Effector memory CD4-positive, alpha-beta T cell (primary cell): ENCODE measurements around the gene ADARB2.

Experiments
- DNase-seq, 3 donors: peaks; one replicate each; pipeline ENCODE4 v3.0.0-alpha.2; 2020
- H3K27ac ChIP-seq: 2 replicates; pipeline ENCODE4 v1.7.0; 2013; ENCODE audit warnings: mild to moderate bottlenecking, low read length, moderate library complexity; ENCODE audit not compliant: insufficient read depth, poor library complexity, severe bottlenecking
- H3K27me3 ChIP-seq: replicated peaks from 2 replicates; pipeline ENCODE4 v1.7.0; 2013; ENCODE audit warnings: mild to moderate bottlenecking, low read length; ENCODE audit not compliant: insufficient read depth, control insufficient read depth, poor library complexity, severe bottlenecking
- H3K36me3 ChIP-seq: 2 replicates; pipeline ENCODE4 v1.7.0; 2013; ENCODE audit warnings: mild to moderate bottlenecking, low read length, moderate library complexity; ENCODE audit not compliant: control insufficient read depth, insufficient read depth
- H3K4me1 ChIP-seq: 2 replicates; pipeline ENCODE4 v1.7.0; 2013; ENCODE audit warnings: low read length, mild to moderate bottlenecking; ENCODE audit not compliant: control insufficient read depth, insufficient read depth, poor library complexity, severe bottlenecking
- H3K4me3 ChIP-seq: 2 replicates; pipeline ENCODE4 v1.7.0; 2013; ENCODE audit warnings: low read length, low read depth, mild to moderate bottlenecking; ENCODE audit not compliant: insufficient read depth, poor library complexity, severe bottlenecking
- H3K9me3 ChIP-seq: 2 replicates; pipeline ENCODE4 v1.7.0; 2013; ENCODE audit warnings: mild to moderate bottlenecking, low read length, moderate library complexity; ENCODE audit not compliant: control insufficient read depth

ADARB2 gene

GRCh38 chr10:1281405-1281782 lies 455.9 kb downstream of the ADARB2 start:
- H3K27me3 ChIP-seq: no peaks in the 10 kb centered on the region
- no peak overlapping the region for H3K27ac ChIP-seq
- no peak overlapping the region for H3K4me3 ChIP-seq
- no peaks in the 10 kb centered on the region for H3K4me1 ChIP-seq
- DNase-seq: no peak
- no peaks in the 10 kb centered on the region for H3K36me3 ChIP-seq
- no peaks in the 10 kb centered on the region for H3K9me3 ChIP-seq

DNA sequence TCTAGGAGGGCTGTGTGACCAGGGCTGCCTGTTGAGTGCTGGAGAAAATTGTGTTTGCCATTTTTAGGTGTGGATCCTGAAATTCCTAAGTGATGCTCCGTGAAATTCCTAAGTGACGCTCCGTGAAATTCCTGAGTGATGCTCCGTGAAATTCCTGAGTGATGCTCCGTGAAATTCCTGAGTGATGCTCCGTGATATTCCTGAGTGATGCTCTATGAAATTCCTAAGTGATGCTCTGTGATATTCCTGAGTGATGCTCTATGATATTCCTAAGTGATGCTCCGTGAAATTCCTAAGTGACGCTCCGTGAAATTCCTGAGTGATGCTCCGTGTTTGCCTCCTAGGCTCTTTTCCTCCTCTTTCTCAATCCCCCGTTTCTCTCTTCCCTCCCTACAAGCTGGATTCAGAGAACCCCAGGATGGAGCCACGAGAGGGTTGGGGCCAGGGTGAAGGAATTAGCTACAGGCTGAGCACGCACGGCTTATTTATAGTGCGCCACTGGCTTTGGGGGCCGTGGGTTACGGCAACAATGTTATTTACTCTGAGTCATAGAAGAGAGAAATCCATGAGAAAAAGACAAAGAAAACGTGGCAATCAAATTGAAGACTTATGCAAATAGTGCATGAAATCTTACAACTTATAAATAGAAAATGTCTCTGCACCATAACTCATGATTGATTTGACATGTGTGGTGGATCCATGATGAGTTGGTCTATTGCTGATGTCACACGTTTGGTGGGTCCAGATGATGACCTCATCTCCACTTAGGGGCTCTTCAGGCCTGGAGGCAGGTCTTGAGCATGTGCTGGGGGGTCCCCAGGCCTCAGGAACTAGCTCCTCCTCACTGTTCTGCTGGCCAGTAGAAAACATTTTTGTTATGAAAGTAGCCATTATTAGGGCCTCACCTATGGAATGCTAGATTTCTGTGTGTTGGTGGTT lies 456.6 kb downstream of the ADARB2 start:
- Histone ChIP-seq H3K4me3 (no peak overlapping the region), H3K27me3 (no peaks in the 10 kb centered on the region), H3K4me1 (no peaks in the 10 kb centered on the region), H3K36me3 (no peaks in the 10 kb centered on the region), H3K27ac (no peak overlapping the region), H3K9me3 (no peaks in the 10 kb centered on the region)
- DNase-seq: no peak

DNA sequence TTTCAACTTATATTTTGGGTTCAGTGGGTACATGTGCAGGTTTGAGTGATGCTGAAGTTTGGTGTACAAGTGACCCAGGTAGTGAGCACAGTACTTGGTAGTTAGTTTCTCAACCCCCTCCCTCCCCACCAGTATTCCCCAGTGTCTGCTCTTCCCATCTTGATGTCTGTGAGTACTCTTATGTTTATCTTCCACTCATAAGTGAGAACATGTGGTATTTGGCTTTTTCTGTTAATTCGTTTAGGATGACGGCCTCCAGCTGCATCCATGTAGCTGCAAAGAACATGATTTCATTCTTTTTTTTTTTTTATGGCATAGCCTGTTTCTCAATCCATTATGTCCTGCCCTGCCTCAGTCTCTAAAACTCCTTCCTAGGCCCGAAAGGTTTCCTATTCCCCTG lies 459.0 kb downstream of the ADARB2 start:
- H3K4me1 ChIP-seq: no peaks in the 10 kb centered on the region
- H3K36me3 ChIP-seq: no peaks in the 10 kb centered on the region
- no peak overlapping the region for H3K4me3 ChIP-seq
- H3K27me3 ChIP-seq: no peaks in the 10 kb centered on the region
- H3K9me3 ChIP-seq: no peaks in the 10 kb centered on the region
- no peak overlapping the region for H3K27ac ChIP-seq
- DNase-seq: no peak

DNA sequence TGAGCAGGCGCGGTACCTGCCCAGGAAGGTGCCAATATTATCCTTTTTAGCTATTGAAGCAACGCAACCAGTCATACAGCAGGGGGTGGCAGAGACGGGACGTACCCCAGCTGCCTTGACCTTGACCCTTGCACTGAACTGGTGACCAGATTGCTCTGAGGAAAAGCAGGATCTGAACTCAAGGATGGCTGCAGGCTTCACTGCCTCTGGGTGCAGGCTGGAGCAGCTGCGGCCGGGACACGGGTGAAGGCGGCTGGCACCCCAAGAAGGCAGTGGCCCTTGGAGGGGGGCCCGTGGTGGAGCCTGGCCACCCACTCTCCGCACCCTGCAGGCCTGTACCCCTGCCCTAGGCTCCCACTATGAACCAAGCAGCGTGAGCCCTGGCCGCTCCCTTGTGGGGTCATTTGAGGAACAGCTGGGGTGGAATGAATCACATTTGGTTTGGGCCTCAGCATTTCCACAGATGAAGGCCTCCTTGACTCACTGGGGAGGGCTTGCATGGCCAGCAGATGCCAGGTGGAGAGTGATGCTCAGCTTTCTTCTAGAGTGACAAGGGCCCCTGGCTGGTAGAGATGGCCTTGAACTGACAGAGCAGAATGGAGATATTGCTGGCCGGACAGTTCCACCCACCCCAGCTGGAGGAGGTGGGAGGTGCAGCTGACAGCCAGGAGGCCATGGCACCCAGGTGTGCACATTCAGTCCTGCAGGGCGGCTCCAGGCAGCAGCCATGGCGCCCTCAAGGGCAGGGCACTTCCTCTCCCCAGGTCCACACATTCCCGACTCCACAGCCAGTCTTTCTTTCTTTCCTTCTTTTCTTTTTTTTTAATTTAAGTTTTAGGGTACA lies 462.4 kb downstream of the ADARB2 start:
- no peaks in the 10 kb centered on the region for H3K9me3 ChIP-seq
- no peak for DNase-seq
- no peaks in the 10 kb centered on the region for H3K4me1 ChIP-seq
- no peak overlapping the region for H3K4me3 ChIP-seq
- no peaks in the 10 kb centered on the region for H3K36me3 ChIP-seq
- no peaks in the 10 kb centered on the region for H3K27me3 ChIP-seq
- H3K27ac ChIP-seq: no peak overlapping the region

DNA sequence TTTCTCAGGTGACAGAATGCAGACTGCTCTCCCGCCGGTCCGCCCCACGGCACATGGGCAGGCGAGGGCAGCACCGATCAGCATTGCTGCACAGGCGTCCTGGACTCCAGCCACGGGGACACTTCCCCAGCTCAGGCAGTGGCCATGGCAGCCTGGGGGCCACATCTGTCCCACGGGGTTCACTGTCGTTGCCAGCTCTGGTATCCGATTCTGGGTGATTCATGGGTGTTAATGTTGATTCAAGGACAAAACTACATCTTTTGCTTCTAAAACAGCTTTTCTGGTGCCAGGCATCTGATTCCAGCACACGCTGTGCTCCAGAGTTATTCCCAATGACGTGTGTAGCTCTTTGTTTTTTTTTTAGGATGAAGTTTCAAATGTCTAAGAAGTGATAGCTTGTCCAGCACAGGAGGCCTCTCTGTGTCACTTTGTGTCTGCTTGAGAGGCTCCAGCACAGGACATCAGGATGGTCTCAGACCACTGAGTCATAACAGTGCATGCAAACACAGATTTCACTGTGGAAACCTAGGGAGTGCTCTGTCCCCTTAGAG lies 463.1 kb downstream of the ADARB2 start:
- no peaks in the 10 kb centered on the region for H3K9me3 ChIP-seq
- H3K4me1 ChIP-seq: no peaks in the 10 kb centered on the region
- no peak for DNase-seq
- H3K4me3 ChIP-seq: no peak overlapping the region
- H3K27me3 ChIP-seq: no peaks in the 10 kb centered on the region
- H3K36me3 ChIP-seq: no peaks in the 10 kb centered on the region
- no peak overlapping the region for H3K27ac ChIP-seq

DNA sequence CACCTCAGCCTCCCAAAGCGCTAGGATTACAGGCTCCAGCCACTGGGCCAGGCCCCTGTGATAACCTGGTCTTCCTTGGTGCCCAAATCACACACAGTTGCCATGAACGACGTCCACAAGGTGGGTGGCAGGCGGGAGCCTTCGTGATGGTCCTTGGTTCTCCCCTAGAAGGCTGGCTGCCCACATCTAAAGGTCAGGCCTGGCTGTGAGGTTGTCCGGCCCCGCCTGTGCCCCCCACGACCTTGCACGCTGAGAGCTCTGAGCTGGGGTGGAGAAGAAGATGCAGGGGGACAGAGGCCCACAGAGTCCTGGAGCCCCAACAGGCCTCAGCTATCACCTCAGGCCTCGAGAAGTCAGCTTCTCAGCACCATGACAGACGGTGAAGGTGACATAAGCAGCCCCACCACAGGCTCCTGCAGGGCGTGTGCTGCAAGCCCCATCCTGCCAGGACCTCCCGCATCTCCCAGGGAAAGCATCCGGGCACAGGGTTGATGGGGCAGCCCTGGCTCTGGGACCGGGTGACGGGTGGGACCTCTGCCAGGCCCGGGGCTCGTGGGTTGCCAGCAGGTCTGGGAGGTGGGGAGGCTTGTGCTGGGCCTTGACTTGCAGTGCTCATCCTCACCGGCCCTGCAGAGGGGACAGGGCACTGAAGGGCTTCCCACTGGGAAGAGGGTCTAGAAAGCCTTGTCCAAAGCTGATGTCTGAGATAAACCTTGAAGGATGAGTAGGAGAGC lies 463.8 kb downstream of the ADARB2 start:
- H3K27me3 ChIP-seq: no peaks in the 10 kb centered on the region
- H3K9me3 ChIP-seq: no peaks in the 10 kb centered on the region
- DNase-seq: no peak
- H3K27ac ChIP-seq: no peak overlapping the region
- H3K4me1 ChIP-seq: no peaks in the 10 kb centered on the region
- no peak overlapping the region for H3K4me3 ChIP-seq
- no peaks in the 10 kb centered on the region for H3K36me3 ChIP-seq

DNA sequence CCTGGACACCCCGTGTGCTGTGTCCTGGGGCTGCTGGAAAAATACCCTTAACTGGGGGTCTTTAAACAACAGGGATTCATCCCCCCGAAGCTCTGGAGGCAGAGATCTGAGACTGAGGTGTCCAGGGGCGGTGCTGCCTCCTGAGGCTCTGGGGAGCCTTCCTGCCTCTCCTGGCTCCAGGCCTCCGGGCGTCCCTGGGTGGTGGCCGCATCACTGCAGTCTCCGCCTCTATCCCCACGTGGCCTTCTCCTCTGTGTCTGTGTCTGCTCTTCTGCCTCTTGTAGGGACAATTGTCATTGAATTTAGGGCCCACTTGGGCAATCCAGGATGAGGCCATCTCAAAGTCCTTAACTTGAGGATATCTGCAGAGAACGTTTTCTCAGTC lies 464.6 kb downstream of the ADARB2 start:
- no peaks in the 10 kb centered on the region for H3K36me3 ChIP-seq
- H3K4me1 ChIP-seq: no peaks in the 10 kb centered on the region
- no peak for DNase-seq
- no peaks in the 10 kb centered on the region for H3K9me3 ChIP-seq
- no peak overlapping the region for H3K4me3 ChIP-seq
- no peak overlapping the region for H3K27ac ChIP-seq
- H3K27me3 ChIP-seq: no peaks in the 10 kb centered on the region

- no peaks in the 10 kb centered on the region for H3K27me3 ChIP-seq
- no peak overlapping the region for H3K27ac ChIP-seq
- H3K4me3 ChIP-seq: no peak overlapping the region
- no peaks in the 10 kb centered on the region for H3K36me3 ChIP-seq
- H3K4me1 ChIP-seq: no peaks in the 10 kb centered on the region
- no peak for DNase-seq
- no peaks in the 10 kb centered on the region for H3K9me3 ChIP-seq
These were observed 465.1 kb downstream of the ADARB2 start for GRCh38 chr10:1272079-1272776.

- Histone ChIP-seq H3K27me3 (no peaks in the 10 kb centered on the region), H3K27ac (no peak overlapping the region), H3K4me1 (no peaks in the 10 kb centered on the region), H3K4me3 (no peak overlapping the region), H3K36me3 (no peaks in the 10 kb centered on the region), H3K9me3 (no peaks in the 10 kb centered on the region)
- DNase-seq: no peak
These were observed 466.4 kb downstream of the ADARB2 start for GRCh38 chr10:1270906-1271305.
